Measurements from ENCODE around the gene BOD1L2. TPM values are rescaled to one million over a fixed set of nuclear protein-coding genes. Genes with fewer than 3 reads are reported as not detected.

The BOD1L2 gene
- total RNA-seq, 2 experiments from 2014 or later, result not detected

DNA sequence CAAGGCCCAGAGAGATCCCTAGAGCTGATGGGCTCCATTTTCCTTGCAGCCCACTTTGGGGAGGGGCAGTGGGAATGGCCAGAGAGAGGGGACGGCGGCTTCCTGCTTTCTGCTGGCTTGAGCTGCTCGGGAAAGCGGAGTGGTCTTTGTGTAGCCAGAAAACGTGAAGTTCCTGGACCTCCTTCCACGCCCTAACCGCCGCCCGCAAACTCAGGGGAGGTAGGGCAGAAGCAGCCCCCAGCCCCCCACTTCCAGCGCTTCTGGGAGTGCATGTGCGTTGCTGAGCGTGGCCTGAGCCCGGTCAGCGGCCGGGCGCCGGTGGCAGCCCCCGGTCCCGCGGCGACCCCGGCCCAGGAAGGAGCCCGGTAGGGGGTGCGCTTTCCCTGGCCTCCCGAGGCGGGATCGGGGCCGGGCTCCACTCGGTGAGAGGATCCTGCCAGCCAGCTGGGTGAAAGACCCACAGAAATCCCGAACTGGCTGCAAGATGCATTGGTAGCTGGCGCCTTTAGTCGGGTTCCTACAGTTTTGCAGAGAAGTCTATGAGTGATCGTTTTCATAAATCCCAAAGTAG lies 25.3 kb upstream of the BOD1L2 start:
- TF ChIP-seq, protein P1, sequence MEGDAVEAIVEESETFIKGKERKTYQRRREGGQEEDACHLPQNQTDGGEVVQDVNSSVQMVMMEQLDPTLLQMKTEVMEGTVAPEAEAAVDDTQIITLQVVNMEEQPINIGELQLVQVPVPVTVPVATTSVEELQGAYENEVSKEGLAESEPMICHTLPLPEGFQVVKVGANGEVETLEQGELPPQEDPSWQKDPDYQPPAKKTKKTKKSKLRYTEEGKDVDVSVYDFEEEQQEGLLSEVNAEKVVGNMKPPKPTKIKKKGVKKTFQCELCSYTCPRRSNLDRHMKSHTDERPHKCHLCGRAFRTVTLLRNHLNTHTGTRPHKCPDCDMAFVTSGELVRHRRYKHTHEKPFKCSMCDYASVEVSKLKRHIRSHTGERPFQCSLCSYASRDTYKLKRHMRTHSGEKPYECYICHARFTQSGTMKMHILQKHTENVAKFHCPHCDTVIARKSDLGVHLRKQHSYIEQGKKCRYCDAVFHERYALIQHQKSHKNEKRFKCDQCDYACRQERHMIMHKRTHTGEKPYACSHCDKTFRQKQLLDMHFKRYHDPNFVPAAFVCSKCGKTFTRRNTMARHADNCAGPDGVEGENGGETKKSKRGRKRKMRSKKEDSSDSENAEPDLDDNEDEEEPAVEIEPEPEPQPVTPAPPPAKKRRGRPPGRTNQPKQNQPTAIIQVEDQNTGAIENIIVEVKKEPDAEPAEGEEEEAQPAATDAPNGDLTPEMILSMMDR (conservative IDR thresholded peaks at IDR 0.05; ENCODE audit: low read length), result no peak
- TF ChIP-seq EZH2phosphoT487 (IDR thresholded peaks at IDR 0.05; ENCODE audit: borderline replicate concordance, low read depth, low read length), result no peak
- Histone ChIP-seq H3K4me3 (ENCODE audit: low read depth, low read length, poor library complexity, severe bottlenecking) (no peak overlapping the region), H3K9me3 (ENCODE audit: low read length) (no peaks in the 10 kb centered on the region), H3K79me2 (ENCODE audit: insufficient read depth, low read depth, low read length) (no peaks in the 10 kb centered on the region), H3K27ac (ENCODE audit: low read depth, low read length, poor library complexity, severe bottlenecking) (no peak overlapping the region), H3K36me3 (ENCODE audit: insufficient read depth, low read length) (no peaks in the 10 kb centered on the region), H3K4me2 (ENCODE audit: low read length) (no peak overlapping the region), H3K4me1 (ENCODE audit: insufficient read depth, low read length, poor library complexity, severe bottlenecking) (no peaks in the 10 kb centered on the region), H3K9me2 (ENCODE audit: insufficient read depth, low read length) (no peaks in the 10 kb centered on the region), H2AFZ (ENCODE audit: low read length) (no peak overlapping the region), H4K20me1 (ENCODE audit: insufficient read depth, low read length) (no peaks in the 10 kb centered on the region)
- intact Hi-C loops (cut with micrococcal nuclease; ENCODE audit: unreplicated experiment), result no loop called here
- DNase-seq (ENCODE audit: low spot score), result no peak
- no TSS peak for BruUV-seq (replicated peaks)
- POLR2A ChIA-PET, result interaction anchor here (0.5 kb wide), 1 partner anchor 97 kb away, joined by 4 read pairs; no protein-coding TSS in a partner anchor
- CTCF ChIA-PET (ENCODE audit: unreplicated experiment), result no interaction called here

DNA sequence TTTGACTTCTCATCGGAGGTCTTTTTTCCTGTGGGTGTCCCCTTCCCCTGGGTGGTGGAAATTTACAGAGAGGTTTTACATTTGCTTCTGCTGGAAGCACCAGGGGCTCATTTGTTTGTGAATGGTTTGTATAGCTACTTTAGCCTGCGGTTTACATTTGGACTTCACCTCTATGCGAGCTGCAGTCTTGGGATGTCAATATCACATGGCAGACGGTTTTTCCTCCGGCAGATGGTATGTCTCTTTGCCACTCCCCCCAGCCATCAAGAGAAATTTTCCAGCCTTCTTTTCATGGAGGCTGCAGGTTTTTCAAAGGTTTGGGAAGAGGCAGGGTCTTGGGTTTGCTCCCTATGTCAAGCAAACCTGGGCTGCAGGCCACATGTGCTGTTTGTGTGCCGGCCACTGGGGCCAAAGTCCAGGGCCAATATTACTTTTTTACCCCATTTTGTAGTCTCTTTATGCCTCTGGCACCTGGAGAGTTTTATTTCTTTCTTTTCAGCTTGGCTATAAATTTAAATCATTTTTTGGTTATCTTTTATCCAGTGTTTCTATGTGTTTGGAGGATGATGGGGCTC lies 23.9 kb upstream of the BOD1L2 start:
- TF ChIP-seq EZH2phosphoT487 (IDR thresholded peaks at IDR 0.05; ENCODE audit: borderline replicate concordance, low read depth, low read length), result no peak
- TF ChIP-seq, protein P1 (conservative IDR thresholded peaks at IDR 0.05; ENCODE audit: low read length), result no peak
- no peak overlapping the region for H3K27ac ChIP-seq (ENCODE audit: low read depth, low read length, poor library complexity, severe bottlenecking)
- no peak overlapping the region for H3K4me2 ChIP-seq (ENCODE audit: low read length)
- H3K4me3 ChIP-seq (ENCODE audit: low read depth, low read length, poor library complexity, severe bottlenecking), result no peak overlapping the region
- H3K4me1 ChIP-seq (ENCODE audit: insufficient read depth, low read length, poor library complexity, severe bottlenecking), result no peaks in the 10 kb centered on the region
- H3K79me2 ChIP-seq (ENCODE audit: insufficient read depth, low read depth, low read length), result no peaks in the 10 kb centered on the region
- no peaks in the 10 kb centered on the region for H3K36me3 ChIP-seq (ENCODE audit: insufficient read depth, low read length)
- no peaks in the 10 kb centered on the region for H4K20me1 ChIP-seq (ENCODE audit: insufficient read depth, low read length)
- no peak overlapping the region for H2AFZ ChIP-seq (ENCODE audit: low read length)
- intact Hi-C loops (cut with micrococcal nuclease; ENCODE audit: unreplicated experiment), result no loop called here
- H3K9me2 ChIP-seq (ENCODE audit: insufficient read depth, low read length), result no peaks in the 10 kb centered on the region
- BruUV-seq (replicated peaks), result no TSS peak
- ChIA-PET POLR2A (no interaction called here), CTCF (ENCODE audit: unreplicated experiment) (no interaction called here)
- no peaks in the 10 kb centered on the region for H3K9me3 ChIP-seq (ENCODE audit: low read length)
- no peak for DNase-seq (ENCODE audit: low spot score)

DNA sequence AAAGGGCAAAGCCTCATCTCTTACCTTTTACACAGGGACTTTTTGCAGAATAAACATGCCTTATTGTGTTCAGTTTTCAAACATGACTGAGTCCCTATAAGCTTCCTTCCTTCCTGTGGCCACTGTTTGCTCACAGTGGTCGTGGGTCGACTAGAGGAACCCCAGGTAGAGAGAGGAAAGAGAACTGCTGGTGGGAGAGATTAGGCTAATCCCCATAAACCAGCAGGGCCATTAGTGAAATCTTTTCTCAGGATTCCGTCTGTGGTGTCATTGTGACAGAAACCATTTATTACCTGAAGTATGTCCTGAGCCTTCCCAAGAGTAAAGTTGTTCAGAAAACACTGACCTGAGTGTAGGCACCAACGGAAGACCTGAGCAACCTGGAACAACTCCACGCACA lies 21.3 kb upstream of the BOD1L2 start:
- H3K9me2 ChIP-seq (ENCODE audit: insufficient read depth, low read length), result no peaks in the 10 kb centered on the region
- intact Hi-C loops (cut with micrococcal nuclease; ENCODE audit: unreplicated experiment), result no loop called here
- H3K36me3 ChIP-seq (ENCODE audit: insufficient read depth, low read length), result no peaks in the 10 kb centered on the region
- no peak overlapping the region for H3K27ac ChIP-seq (ENCODE audit: low read depth, low read length, poor library complexity, severe bottlenecking)
- TF ChIP-seq, protein P1 (conservative IDR thresholded peaks at IDR 0.05; ENCODE audit: low read length), result no peak
- TF ChIP-seq EZH2phosphoT487 (IDR thresholded peaks at IDR 0.05; ENCODE audit: borderline replicate concordance, low read depth, low read length), result no peak
- H4K20me1 ChIP-seq (ENCODE audit: insufficient read depth, low read length), result no peaks in the 10 kb centered on the region
- H3K4me3 ChIP-seq (ENCODE audit: low read depth, low read length, poor library complexity, severe bottlenecking), result no peak overlapping the region
- no peaks in the 10 kb centered on the region for H3K4me1 ChIP-seq (ENCODE audit: insufficient read depth, low read length, poor library complexity, severe bottlenecking)
- no TSS peak for BruUV-seq (replicated peaks)
- POLR2A ChIA-PET, result no interaction called here
- DNase-seq (ENCODE audit: low spot score), result no peak
- CTCF ChIA-PET (ENCODE audit: unreplicated experiment), result no interaction called here
- no peaks in the 10 kb centered on the region for H3K9me3 ChIP-seq (ENCODE audit: low read length)
- H3K4me2 ChIP-seq (ENCODE audit: low read length), result no peak overlapping the region
- H2AFZ ChIP-seq (ENCODE audit: low read length), result no peak overlapping the region
- no peaks in the 10 kb centered on the region for H3K79me2 ChIP-seq (ENCODE audit: insufficient read depth, low read depth, low read length)
